HG02678 (cell line): Measurements from ENCODE around the gene LMBR1.

Source experiments
- ATAC-seq: cut with Tn5 transposase; IDR thresholded peaks from one replicate; pipeline ENCODE4 v1.9.1; 2021; ENCODE audit warnings: mild to moderate bottlenecking, moderate library complexity; ENCODE audit not compliant: unreplicated experiment

The LMBR1 gene

GRCh38 chr7:156764016-156764669 is 128.8 kb downstream of the LMBR1 start:
- ATAC-seq: no peak

GRCh38 chr7:156759579-156760202 is 133.3 kb downstream of the LMBR1 start:
- ATAC-seq: no peak

- no peak for ATAC-seq
Observed at GRCh38 chr7:156759143-156759542, 133.8 kb downstream of the LMBR1 start.

DNA sequence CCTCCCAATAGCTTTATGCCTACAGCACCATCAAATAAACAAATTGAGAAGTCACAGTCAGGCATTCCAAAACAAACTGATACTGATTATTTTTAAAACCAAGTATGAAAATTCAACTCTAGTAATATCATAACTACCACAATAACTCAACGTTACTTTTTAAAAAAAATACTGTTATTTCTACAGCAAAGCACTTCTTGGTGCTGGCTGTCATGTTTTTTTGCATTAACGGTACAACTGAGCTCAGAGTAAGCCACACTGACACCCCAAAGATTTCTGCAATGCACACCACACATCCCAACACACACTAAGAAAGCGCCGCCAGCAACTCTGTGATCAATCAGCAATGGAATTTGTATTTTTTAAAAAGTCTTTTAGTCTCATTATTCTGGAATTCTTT is 138.8 kb downstream of the LMBR1 start:
- no peak for ATAC-seq

DNA sequence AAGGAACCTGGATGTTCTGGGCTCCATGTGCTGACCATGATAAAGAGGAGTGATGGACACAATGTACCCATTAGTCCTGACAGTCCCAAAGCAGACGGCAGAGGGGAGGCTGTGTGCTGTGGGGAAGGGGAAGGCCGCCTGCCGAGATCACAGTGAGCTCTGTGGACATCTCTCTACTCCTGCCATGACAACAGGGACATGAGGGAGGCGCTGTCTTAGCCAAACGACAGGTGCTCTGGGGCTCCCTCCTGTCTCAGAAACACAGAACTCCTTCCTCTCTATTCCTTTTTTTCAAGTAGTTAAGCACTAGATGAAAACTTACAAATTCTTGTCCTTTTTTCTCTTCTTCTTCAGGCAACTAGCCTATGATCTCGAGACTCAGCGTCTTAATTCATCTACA is 139.4 kb downstream of the LMBR1 start:
- no peak for ATAC-seq

GRCh38 chr7:156753229-156753560 is 139.8 kb downstream of the LMBR1 start:
- no peak for ATAC-seq

DNA sequence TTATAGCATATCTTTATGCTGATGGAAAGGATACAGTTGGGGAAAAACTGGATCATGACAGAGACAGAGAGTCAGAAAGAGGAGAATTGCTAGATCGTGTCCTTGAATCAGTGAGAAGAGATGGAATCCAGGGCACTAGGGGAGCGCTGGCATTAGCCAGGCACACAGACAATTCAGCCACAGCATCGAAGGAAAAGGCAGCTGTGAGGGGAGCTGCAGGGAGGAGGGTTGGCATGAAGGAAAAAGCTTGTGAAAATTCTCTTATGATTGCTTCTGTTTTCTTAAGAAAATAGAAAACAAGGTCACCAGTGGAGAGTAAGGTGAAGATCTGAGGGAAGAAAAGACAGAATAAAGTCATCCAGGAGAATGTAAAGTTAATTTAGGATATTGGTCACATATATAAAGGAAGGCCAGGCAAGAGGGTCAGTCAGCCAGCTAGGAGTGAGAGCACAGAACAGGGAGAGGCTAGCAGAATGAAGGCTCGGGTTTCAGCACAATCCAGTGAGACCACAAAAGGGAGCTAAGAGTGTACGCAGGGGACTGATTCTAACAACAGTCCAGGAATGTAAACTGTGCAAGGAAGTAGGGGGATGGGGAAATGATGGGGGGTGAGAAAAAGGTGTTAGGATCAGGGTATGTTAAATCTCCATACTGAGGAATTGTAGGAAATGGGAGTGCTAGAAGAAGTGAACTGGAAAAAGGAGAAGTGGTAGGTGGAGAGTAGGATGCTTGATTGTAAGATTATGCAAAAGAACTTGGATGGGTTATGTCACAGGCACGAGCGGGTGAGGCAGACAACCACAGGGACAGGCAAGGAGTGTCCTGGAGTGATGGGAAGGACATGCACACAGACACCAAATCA is 140.4 kb downstream of the LMBR1 start:
- no peak for ATAC-seq

DNA sequence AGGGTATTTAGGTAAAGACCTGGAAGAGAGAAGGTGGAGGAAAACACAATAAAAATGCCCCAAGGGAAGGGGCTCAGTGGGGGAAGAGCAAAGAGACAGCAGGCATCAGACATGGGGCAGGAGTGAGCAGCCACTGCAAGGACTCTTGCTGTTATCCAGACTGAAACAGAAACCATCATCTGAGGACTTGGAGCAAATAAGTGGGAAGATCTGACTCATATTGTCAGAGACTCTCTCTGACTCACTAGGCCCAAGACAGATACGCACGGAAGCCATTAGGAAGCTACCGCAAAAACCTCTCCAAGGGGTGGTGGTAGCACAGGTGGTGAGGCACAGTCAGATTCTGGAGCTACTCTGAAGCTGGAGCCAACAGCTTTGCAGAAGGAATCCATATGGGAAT is 141.7 kb downstream of the LMBR1 start:
- ATAC-seq: no peak

DNA sequence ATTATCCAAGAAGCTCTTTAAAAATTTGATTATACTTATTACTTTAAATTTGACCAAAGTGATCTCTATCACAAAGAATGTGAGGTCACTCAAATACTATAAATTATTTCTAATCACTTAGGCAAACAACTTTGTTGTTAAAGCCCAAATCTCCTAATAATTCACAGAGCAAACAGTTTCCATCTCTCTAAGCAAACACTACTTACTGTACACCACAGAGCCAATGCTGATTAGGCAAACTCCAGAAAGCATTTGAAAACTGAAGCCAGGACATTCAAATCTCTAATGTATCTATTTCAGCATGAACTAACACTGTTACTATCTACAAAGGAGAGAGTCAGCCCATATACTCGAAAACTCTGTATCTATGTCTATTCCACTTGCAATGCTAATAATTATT is 145.3 kb downstream of the LMBR1 start:
- ATAC-seq: no peak

GRCh38 chr7:156746891-156747290 is 146.1 kb downstream of the LMBR1 start:
- ATAC-seq: no peak

DNA sequence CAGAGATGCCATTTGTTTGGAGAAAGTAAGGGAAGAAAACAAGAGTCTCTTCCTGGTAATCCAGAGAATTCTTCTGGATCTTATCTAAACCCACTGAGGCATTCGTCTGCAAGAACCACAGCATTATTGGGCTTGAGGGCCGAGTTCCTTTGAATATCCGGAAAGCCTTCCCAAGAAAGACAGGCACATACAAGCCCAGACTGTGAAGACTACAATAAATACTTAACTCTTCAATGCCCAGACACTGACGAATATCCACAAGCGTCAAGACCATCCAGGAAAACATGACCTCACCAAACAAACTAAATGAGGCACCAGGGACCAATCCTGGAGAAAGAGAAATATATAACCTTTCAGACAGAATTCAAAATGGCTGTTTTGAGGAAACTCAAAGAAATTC is 153.4 kb downstream of the LMBR1 start:
- no peak for ATAC-seq

GRCh38 chr7:156735851-156736250 is 157.1 kb downstream of the LMBR1 start:
- no peak for ATAC-seq

- ATAC-seq: no peak
Observed at GRCh38 chr7:156733638-156734037, 159.3 kb downstream of the LMBR1 start.

GRCh38 chr7:156732091-156732625 is 160.8 kb downstream of the LMBR1 start:
- ATAC-seq: no peak

GRCh38 chr7:156731651-156732050 is 161.3 kb downstream of the LMBR1 start:
- no peak for ATAC-seq

DNA sequence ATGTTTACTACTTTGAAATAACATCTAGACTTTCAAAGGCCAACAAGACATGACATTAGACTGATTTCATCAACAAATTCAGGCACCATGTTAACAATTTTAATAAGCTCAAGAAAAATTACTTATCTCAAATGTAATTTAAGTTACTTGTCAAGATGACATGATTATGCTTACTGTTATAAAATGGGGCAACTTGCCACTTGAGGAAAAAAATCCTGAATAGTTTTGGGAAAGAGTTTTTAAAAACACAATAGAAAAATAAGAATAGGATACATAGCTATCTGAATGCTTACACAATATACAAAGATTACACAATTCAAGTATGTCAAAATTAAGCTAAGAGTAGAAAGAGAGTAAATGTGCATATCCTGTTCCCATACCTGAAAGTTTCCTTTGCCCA is 167.0 kb downstream of the LMBR1 start:
- ATAC-seq: no peak

DNA sequence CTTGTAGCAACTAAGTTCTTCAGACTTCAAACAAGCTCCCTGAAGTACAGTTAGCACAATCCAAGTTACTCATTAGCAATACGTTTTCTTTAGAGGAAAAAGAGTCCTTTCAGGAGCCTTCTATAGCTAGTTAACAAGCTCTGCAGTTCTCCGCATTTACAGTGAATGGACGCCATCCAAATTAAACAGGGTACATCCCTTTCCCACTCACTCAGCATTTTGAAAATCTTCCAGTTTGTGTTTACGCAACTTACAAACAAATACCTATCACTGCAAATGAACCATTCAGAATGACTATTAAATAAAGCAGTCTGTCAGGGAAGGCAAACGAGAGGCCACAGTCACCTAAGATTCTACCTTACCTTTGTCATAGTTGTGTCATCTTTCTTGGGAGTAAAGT is 167.9 kb downstream of the LMBR1 start:
- no peak for ATAC-seq

GRCh38 chr7:156722043-156722826 is 170.7 kb downstream of the LMBR1 start:
- ATAC-seq: no peak

- ATAC-seq: no peak
Observed at GRCh38 chr7:156703773-156704482, 189.1 kb downstream of the LMBR1 start.

DNA sequence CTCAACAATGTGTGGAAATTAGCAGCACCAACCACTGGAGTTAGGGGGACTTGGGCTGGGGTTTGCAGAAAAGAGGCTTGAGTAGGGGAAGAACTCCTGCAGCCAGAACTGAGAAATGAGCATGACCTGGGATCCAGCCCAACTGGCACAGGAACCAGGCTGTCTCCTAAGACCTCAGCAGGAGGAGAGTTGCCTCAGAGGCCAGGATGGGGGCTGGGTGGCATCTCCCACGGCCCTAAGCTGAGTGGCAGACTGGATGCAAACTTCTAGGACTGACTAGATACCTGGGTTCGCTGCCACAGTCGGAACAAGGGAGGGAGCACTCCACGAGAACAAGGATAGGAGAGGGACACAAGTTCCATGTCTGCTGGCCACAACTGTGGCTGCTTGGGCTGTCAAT is 189.8 kb downstream of the LMBR1 start:
- ATAC-seq: no peak
